ENCODE data around the gene LSM14B.
"Not testable (repeated sequence)": the region's sequence is repeated elsewhere in the genome, so short reads cannot be mapped to it uniquely, and the experiment has no call there.

The LSM14B gene

DNA sequence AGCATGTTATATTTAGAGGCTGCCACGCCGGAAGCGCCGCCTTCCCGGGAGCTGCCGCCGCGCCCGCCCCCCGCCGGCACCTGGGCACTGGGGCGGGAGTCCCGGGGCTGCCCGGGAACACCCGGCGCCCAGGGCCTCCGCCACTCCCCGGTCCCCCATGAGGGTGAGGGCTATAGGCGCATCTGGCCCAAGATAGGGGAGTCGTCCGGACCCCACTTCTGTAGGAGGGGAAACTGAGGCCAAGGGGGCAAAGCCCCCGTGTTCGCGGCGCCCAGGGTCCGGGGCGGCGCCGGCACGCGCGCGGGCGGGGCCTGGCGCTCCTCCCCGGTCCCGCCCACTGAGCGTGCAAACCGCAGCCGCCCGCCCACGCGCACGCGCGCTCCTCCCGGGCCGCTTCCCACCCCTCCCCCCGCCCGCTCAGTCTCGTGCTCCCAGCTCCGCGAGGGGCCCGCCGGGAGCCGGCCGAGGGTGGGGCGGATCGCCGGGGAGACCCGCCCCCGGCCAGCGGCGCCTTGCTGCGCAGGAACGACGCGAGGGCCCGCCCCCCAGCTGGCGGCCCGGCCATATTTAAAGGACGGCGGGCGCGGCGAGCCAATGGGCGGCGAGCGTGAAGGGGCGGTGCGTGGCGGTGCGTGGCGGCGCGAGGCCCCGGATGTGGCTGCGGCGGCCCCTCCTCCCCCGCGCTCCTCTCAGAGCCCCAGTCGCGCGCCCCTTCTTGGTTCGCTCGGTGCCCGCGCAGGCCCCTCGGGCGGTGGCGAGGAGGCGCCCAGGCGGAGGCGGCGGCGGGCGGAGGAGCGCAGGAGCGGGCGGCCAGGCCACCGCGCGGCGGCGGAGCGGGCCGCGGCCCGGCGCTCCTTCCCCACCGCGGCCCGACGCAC, at the start of gene LSM14B:
Gene LSM14B, plus strand, starts transcription at position 700 of the 878 bp plus-strand sequence. CDS start 192 bp downstream, outside the sequence.
- DNase-seq (ENCODE audit: low read depth), result peak; percentile 98
- TF ChIP-seq, protein P1, sequence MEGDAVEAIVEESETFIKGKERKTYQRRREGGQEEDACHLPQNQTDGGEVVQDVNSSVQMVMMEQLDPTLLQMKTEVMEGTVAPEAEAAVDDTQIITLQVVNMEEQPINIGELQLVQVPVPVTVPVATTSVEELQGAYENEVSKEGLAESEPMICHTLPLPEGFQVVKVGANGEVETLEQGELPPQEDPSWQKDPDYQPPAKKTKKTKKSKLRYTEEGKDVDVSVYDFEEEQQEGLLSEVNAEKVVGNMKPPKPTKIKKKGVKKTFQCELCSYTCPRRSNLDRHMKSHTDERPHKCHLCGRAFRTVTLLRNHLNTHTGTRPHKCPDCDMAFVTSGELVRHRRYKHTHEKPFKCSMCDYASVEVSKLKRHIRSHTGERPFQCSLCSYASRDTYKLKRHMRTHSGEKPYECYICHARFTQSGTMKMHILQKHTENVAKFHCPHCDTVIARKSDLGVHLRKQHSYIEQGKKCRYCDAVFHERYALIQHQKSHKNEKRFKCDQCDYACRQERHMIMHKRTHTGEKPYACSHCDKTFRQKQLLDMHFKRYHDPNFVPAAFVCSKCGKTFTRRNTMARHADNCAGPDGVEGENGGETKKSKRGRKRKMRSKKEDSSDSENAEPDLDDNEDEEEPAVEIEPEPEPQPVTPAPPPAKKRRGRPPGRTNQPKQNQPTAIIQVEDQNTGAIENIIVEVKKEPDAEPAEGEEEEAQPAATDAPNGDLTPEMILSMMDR (IDR thresholded peaks at IDR 0.05; ENCODE audit: low read depth, low read length), result no peak
- TF ChIP-seq POLR2A (IDR thresholded peaks at IDR 0.05; ENCODE audit: extremely low read depth, insufficient read length) (peak; percentile 41), MYC (IDR thresholded peaks at IDR 0.05; ENCODE audit: low read depth, low read length) (peak; percentile 90)
- TF ChIP-seq, protein P2, sequence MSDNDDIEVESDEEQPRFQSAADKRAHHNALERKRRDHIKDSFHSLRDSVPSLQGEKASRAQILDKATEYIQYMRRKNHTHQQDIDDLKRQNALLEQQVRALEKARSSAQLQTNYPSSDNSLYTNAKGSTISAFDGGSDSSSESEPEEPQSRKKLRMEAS (IDR thresholded peaks at IDR 0.05; ENCODE audit: low read depth, low read length), result peak; percentile 75; the same call in 1 of the 2 replicates

DNA sequence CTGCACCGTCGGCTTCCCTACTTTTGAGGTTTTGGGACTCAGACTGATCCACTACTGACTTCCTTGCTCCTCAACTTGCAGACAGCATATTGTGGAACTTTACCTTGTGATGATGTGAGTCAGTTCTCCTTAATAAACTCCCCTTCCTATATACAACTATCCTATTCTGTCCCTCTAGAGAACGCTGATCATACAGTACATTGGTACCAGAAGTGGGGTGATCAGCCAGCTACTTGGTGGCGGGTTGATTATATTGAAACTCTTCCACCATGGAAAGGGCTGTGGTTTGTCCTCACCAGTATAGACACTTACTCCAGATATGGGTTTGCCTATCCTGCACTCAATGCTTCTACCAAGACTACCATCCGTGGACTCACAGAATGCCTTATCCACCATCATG, 49.0 kb upstream of the LSM14B start:
- DNase-seq (ENCODE audit: low read depth), result no peak
- H3K4me3 ChIP-seq (ENCODE audit: low read depth, low read length), result no peak overlapping the region
- TF ChIP-seq MYC (IDR thresholded peaks at IDR 0.05; ENCODE audit: low read depth, low read length) (no peak), POLR2A (IDR thresholded peaks at IDR 0.05; ENCODE audit: extremely low read depth, insufficient read length) (no peak)
- TF ChIP-seq, protein P2 (IDR thresholded peaks at IDR 0.05; ENCODE audit: low read depth, low read length), result no peak
- TF ChIP-seq, protein P1 (IDR thresholded peaks at IDR 0.05; ENCODE audit: low read depth, low read length), result no peak

More for the DNA sequence above, at the start of gene LSM14B:
- H3K4me3 ChIP-seq (ENCODE audit: low read depth, low read length), result peak within 1 kb of the TSS; percentile 78

DNA sequence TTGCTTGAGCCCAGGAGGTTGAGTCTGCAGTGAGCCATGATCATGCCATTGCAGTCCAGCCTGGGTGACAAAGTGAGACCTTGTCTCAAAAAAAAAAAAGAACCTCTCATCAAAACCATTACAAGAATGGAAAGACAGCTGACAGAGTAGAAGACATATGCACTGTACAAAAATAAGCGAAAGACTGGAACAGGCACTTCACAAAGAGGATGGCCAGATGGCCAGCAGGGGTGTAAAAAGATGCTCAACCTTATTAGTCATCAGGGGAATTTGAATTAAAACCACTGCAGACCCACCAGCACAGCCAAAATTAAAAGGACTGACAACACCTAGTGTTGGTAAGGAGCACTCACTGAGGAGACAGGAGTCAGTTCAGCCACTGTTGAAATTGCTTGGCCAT, 43.1 kb upstream of the LSM14B start:
- TF ChIP-seq MYC (IDR thresholded peaks at IDR 0.05; ENCODE audit: low read depth, low read length) (no peak), POLR2A (IDR thresholded peaks at IDR 0.05; ENCODE audit: extremely low read depth, insufficient read length) (no peak)
- TF ChIP-seq, protein P2 (IDR thresholded peaks at IDR 0.05; ENCODE audit: low read depth, low read length), result no peak
- TF ChIP-seq, protein P1 (IDR thresholded peaks at IDR 0.05; ENCODE audit: low read depth, low read length), result no peak
- DNase-seq (ENCODE audit: low read depth), result no peak
- no peak overlapping the region for H3K4me3 ChIP-seq (ENCODE audit: low read depth, low read length)

DNA sequence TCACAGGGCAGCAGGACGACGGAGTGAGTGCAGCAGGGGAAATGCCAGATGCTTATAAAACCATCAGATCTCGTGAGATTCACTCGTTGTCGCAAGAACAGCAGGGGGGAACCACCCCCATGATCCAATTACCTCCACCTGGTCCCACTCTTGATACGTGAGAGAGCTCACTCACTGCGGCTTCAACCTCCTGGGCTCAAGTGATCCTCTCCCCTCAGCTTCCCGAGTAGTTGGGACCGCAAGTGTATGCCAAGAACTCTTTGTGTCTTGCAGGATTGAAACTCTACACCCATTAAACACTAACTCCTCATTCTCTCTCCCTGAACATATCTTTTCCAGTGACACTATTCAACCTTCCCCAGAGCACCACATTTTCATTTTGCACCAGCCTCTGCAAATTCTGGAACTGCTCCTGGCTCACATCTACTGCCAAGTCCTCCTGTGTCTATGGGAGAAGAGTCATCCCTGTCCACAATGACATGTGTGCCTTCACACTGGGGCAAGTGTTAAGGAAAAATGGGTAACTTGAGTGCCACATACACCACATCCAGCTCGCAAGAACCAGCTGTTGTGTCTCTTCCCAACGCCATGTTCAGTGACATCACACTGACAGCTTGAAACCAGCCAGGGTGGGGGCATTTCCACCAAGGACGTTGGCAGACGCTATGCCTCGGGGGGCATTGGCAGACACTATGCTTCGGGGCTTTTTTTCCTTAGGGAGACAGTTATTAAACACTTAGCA, 41.9 kb upstream of the LSM14B start:
- no peak for DNase-seq (ENCODE audit: low read depth)
- TF ChIP-seq, protein P2 (IDR thresholded peaks at IDR 0.05; ENCODE audit: low read depth, low read length), result no peak
- TF ChIP-seq MYC (IDR thresholded peaks at IDR 0.05; ENCODE audit: low read depth, low read length) (no peak), POLR2A (IDR thresholded peaks at IDR 0.05; ENCODE audit: extremely low read depth, insufficient read length) (no peak)
- TF ChIP-seq, protein P1 (IDR thresholded peaks at IDR 0.05; ENCODE audit: low read depth, low read length), result no peak
- H3K4me3 ChIP-seq (ENCODE audit: low read depth, low read length), result no peak overlapping the region

DNA sequence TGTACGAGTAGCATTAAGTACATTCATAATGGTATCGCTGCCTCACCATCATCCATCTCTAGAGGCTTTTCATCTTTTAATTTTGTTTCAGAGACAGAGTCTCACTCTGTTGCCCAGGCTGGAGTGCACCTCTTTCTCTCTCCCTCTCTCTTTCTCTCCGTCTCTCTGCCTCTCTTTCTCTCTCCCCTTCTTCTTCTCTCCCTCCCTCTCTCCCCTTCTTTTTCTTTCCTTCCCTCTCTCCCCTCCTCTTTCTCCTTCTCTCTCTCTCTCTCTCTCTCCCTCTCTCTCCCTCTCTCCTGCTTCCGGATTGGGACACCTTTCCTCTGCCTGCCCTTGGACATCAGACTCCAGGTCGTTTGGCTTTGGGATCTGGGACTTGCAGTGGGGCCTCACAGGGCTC, 39.0 kb upstream of the LSM14B start:
- TF ChIP-seq POLR2A (IDR thresholded peaks at IDR 0.05; ENCODE audit: extremely low read depth, insufficient read length), result no peak
- no peak for TF ChIP-seq MYC (IDR thresholded peaks at IDR 0.05; ENCODE audit: low read depth, low read length)
- TF ChIP-seq, protein P1 (IDR thresholded peaks at IDR 0.05; ENCODE audit: low read depth, low read length), result no peak
- TF ChIP-seq, protein P2 (IDR thresholded peaks at IDR 0.05; ENCODE audit: low read depth, low read length), result no peak
- H3K4me3 ChIP-seq (ENCODE audit: low read depth, low read length), result no peak overlapping the region
- DNase-seq (ENCODE audit: low read depth), result no peak

DNA sequence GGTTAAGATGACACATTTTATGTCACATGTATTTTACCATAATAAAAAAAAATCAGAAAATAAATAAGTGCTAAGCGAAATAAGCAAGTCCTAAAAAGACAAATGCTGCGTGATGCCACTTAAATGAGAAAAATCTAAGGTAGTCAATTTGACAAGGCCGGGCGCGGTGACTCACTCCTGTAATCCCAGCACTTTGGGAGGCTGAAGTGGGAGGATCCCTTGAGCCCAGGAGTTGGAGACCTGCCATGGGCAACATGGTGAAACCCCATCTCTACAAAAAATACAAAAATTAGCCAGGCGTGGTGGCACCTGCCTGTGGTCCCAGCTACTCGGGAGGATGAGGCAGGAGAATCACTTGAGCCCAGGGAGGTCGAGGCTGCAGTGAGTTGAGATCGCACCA, 38.1 kb upstream of the LSM14B start:
- H3K4me3 ChIP-seq (ENCODE audit: low read depth, low read length); DNase-seq (ENCODE audit: low read depth): not testable (repeated sequence)
